H1 (cell line): Measurements from ENCODE around the gene RBM44. TPM values are rescaled to one million over a fixed set of nuclear protein-coding genes. Genes with fewer than 3 reads are reported as not detected.

Experiments
- ATF2 ChIP-seq: IDR thresholded peaks from 2 replicates; pipeline ENCODE4 v1.6.1; 2012; ENCODE audit warnings: low read length, inconsistent platforms
- CHD1 ChIP-seq: IDR thresholded peaks from 2 replicates; pipeline ENCODE4 v1.6.1; 2012; ENCODE audit warnings: low read depth, low read length, improper control_type of control experiment
- polyA plus RNA-seq, 7 experiments: library from polyadenylated mRNA; depleted of rRNA in 3 of 7; stranded (reverse) in 5 of 7; unstranded in 2 of 7; fragments of >200 nt in 5 of 7; fragments of 200-250 nt in 2 of 7; gene quantifications; 1 replicate in 5 of 7; 2 replicates in 1 of 7; 4 replicates in 1 of 7; pipeline versions ENCODE4 v1.2.1 to v1.2.3, GENCODE V29; 2011 to 2013; ENCODE audit warnings: missing spikeins in 2 of 7, mixed read lengths in 2 of 7
- total RNA-seq: library from RNA; stranded (reverse); fragmentation: NEBNext Ultra II Directional; extraction: Animal tissue kit (Norgen Biotek cat#: 25700); gene quantifications from 2 replicates; pipeline ENCODE4 v1.2.1, GENCODE V29; 2021

Gene RBM44
- total and polyA plus RNA-seq, 2 of the 8 experiments (the other 6 are each of a cell fraction or from before 2014, with no cell fraction given): 0.12 to 0.43 TPM

GRCh38 chr2:237870754-237871651 lies 72.4 kb downstream of the RBM44 start (continued):
- TF ChIP-seq ATF2: no peak
- no peak for TF ChIP-seq CHD1
